ENCODE data around the gene NEURL4.

Gene NEURL4

DNA sequence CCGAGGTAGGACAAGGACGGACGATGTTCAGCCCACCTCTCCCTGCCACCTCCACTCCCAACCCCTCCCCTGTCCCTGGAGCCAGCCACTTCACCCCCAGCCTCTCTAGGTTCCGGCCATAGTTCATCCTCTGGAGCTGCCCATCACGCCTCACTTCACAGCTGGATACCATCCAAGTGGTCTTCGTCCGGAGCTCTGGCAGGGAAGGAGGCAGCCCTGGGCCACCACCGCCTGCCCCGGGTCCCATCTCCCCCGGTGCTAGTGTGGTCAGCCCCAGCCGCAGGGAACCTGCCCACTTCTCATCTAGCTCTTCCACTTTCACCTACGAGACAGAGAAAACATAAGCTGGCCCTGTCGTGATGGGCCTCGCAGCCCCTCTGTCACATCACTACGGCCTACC is 7.7 kb downstream of the NEURL4 start:
- no peak for DNase-seq

DNA sequence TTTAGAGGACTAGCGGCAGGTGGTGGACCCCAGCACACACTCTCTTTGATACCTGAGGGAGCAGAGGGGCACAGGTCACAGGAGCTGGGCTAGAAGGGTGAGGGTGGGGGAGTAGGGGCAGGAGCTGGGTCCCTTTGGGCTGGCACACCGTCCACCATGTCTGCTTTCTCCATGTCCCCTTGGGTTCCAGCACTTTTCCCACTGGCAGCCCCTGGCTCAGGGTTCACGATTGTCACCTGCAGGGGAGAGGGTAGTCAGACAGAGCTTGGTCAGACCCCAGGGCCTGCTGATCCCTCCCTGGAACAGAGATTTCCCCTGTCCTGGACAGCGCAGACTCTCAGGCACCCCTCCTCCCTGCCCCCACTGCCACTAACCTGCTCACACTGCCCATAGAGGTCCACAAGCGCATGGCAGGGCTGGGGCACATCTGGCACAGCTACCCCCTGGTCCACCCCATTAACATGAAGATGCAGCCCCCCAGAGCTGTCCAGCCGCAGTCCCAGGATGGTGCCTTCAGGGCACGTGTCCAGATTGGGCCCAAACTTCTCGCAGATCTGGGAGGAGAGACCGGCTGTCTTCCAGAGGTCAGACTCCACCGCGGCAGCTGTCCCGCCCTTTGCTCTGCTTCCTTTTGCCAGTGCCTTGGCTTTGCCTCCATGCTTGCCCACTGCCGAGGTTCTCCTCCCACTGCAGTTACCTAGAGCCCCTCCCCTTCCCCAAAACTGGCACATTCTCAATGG is 10.8 kb downstream of the NEURL4 start:
- DNase-seq = no peak

DNA sequence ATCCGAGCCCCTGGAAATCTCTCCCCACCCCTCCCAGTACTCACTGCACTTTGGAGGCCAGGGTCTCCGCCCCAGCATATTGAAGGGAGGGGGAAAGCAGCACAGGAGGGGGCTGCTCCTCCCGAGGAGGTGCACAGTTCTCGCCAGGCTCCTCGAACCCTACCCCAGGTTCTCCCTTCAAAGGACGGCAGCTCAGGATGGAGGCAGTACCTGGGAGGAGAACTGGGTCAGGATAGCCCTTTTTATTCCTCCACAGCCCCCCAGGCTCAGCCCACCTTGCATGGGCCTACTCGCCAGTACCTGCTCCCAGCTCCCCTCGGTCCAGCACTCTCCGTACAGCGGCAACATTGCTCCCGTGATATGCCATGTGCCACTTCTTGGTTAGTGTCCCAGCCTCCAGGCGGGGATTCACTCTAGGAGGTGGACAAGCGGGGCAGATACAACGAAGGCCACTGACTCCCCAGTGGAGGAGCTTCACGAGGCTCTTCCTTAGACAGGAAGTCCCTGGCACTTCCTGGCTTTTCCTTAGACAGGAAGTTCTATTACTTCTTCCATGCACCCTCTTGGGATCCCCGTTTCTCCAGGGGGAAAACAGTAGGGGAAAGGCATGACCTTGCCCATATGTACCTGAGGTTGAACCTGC is 11.9 kb downstream of the NEURL4 start:
- DNase-seq = no peak

DNA sequence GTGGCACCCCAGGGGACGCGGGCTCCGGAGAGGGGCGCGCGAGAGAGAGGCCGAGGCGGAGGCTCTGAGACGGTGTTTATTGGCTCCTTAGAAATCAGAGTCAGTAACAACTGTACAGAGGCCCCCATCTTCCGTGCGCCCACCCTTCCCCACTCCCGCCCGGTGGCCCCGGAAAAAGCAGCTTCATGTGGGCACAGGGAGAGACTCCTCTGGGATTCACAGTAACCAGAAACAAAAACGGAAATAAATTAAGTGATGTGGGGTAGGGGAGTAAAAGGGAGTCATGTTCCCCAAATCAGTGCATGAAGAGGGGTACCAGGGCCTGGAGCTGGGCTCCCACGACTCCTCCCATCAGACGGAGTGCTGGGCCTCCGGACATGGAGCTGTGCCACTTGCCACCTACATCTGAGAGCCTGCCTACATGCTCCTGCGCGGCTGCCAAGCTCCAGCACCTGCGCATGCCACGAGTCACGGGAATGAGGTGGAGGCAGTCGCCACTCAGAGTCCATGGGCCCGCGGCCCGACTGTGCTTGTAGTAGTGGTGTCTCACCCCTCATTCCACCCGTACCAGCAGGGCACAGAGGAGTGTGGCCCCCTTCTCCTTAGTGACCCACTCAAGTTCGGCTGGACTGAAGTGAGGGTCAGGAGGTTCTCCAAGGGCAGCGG is 13.4 kb downstream of the NEURL4 start:
- no peak for DNase-seq

DNA sequence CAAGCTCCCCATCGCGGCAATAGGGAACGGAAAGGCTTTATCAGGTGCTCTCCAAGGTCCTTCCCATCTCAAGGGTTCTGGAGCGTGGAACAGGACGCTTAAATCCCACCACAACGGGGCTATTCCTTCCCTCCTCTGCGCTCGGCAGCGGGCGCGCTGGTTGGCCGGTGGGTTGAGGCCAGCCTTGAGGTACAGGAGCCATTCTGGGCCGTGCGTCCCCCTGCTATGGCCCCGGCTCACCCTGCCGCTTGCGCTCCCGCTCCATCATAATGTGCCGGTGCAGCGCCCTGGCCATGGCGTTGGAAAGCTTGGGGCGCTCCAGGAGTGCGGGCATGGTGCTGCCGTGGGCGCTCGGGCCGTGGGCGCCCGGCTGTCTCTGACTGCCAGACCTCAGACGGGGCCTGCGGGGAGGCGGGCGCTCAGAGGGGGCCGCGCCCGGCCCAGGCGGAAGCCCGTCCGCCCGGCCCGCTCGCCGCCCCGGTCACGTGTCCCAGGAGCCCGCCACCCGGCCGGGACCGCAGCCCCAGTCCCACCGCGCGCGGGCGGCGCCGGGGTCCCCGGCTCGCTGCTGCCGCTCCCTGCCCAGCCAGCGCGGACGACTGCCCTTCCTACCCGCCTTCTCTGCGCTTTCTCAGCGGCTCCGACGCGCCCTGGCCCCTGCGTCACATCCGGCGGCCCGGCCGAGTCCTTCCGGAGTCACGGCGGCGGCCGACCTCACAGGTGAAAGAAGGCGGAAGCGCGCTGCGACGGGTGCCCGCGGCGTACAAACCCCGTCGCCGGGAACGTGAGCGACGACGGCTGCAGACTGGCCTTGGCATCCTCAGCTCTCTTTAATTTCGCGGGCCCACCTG is 14.2 kb downstream of the NEURL4 start, which contains the start of gene GPS2:
Gene GPS2, minus strand, starts transcription at position 642 of the 851 bp plus-strand sequence. Its CDS starts 308 bp downstream, at position 334.
- peak; percentile 90 to 91 for DNase-seq

DNA sequence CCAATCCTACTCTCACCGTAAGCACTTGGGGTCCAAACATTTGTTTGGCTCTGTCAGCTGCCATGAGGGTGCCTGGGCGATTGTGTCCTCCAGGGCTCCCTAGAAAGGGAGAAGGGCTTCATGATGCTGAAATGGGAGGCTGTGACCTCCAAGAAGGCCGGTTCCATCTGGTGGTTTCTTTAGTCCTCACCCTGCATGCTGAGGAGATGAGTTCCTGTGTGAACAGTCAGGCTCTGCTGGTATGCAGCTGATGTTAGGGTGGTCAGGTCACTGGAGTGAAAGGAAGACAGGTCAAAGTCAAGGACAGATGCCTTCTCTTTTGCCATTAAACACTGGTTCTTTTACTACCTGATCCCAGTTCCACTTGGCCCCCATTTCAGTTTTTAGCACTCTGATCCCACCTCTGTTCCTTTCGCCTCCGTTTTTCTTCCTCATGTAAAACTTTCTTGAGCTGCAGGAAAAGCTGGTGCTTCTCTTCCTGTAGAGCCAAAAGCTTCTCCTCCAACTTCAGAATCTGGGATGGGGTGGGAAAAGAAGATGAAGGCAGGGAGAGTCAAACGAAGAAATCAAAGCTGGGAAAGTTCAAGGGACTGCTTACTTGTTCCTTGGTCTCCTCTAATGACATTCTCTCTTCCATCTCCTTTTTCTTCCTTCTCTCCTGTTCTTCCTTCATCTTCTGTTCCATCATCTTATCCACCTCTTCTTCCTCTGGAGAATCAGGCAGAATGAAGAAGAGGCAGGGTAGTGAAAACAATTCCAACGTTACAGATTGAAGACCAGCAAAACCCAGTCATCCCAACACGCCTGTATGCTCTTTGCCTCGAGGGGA is 15.0 kb downstream of the NEURL4 start:
- DNase-seq = no peak

DNA sequence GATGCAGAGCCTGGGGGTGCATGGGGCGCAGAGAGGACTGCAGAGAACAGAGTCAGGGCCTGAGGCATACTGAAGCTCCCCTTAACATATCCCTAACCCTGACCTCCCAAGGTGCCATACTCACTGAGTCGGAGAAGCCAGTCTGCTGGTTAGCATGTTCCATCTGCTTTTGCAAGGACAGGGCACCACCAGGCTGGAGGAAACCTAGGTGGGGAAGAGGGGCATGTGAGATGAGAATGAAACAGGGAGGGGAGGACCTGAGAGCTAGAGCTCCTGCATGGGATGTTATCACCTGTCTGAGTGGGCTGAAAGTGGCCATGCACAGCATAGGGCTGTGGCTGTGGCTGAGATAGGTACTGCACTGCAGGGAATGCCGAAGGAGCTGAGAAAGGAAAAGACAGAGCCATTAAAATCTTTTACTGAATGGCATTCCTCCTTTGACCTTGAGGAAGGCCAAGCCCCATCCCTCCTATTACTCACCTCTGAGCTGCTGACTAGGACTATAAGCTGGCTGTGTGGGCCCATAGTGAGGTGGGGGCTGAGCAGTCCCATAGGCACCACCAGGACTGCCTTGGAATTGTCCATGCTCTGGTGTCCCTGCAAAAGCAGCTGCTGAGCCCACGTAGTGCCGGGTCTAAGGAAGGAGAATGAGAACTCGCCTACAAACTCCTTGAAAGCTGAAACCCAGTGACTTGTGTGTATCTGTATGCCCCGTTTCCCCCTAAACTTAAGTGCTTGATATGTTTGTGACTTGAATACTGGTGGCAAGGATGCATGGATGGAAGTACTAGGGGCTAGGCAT is 15.8 kb downstream of the NEURL4 start:
- no peak for DNase-seq

DNA sequence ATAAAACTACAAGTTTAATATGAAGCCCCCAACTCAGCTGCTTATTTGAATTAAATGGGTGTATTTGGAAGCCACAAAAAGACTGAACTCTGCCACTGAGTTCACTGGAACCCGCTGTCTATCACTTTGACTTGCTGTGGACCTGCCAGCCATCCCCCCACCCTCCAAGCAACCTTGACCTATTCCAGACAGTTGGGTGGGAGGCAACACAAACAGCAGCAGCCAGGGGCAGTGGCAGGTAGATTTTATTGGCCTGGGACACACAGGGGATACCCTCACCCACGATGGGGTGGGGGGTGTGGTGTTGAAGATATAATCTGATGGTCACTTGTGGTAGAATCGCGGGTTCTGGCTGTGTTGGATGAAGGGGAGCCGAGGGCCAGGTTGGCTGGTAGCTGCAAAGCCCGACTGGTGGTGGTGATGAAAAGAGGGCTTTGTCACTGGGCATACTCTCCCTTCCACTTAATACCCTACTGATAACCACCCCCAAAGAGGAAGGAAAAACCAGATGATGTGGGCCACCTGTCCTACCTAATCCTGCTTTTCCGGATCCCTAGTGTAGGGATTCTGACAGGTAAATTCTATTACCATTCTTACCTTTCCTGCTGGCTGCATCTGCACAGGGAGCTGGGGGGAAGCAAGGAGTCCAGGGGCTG is 16.6 kb downstream of the NEURL4 start:
- DNase-seq = no peak

DNA sequence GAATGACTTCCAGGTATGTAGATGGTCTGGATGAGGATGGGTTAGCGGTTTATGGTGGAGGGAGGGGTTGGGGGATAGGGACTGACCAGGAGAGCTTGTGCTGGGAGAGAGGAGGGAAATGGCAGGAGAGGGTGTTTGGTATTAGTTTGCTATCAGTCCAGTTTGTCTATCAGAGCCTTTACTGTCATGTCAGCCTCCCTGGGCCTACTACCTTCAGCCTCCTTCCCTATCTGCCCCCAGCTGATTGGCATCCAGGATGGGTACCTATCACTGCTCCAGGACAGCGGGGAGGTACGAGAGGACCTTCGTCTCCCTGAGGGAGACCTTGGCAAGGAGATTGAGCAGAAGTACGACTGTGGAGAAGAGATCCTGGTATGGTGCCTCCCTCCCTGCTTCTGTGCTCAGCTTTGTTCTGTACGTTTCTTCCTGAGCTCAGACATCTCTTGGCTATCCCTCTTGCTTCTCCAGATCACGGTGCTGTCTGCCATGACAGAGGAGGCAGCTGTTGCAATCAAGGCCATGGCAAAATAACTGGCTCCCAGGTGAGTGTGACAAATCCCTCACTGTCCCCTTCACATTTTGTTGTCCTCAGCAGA is 17.9 kb downstream of the NEURL4 start:
- no peak for DNase-seq

DNA sequence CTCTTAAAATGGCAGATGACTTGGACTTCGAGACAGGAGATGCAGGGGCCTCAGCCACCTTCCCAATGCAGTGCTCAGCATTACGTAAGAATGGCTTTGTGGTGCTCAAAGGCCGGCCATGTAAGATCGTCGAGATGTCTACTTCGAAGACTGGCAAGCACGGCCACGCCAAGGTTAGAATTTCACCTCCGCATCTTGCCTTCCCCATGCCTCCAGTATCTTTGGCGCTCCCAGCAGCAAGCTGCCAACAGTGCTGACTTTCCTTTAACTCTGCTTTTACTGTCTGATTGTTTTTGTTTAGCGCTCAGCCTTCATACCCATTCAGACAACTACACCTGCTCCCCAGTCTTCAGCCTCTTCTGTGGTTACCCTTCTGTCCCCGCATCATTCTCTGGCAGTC is 19.5 kb downstream of the NEURL4 start:
- DNase-seq = no peak

DNA sequence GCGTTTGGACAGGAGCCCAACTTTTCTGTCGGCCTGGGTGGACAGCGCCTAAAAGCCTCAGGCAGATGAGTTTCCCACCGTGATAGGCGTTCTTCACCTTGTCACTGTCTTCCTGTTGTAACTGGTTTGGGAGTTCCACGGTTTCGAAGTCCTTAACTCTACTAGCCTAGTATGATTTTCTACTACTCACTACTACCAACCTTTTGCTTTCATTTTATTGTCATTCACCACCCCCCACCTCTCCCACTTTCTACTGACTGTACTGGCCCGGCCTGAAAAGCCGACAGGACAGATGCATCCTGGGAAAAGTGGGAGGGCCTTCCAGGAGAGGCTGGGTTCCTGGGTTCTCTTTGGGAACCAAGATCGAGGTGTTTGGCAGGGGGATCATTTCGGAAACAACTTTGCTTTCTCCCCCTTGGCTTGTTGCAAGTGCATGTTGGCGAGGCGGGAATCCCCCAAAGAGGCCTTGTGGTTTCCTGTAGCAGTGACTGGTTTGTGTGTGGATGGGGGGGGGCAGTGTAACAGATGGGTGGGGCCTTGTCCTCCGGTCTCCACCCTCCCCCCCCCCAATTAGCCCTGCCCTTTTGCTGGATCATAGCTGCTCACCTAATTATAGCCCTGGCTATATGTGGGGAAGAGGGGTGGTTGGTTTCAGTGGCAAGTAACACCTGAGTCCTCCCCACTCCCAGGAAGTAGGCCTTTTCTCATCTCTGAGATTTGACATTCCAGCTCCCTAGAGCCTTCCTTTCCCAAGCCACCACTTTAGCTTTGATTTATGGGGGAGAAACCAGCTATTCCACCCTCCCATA is 20.3 kb downstream of the NEURL4 start:
- DNase-seq = peak; percentile 87 to 90

DNA sequence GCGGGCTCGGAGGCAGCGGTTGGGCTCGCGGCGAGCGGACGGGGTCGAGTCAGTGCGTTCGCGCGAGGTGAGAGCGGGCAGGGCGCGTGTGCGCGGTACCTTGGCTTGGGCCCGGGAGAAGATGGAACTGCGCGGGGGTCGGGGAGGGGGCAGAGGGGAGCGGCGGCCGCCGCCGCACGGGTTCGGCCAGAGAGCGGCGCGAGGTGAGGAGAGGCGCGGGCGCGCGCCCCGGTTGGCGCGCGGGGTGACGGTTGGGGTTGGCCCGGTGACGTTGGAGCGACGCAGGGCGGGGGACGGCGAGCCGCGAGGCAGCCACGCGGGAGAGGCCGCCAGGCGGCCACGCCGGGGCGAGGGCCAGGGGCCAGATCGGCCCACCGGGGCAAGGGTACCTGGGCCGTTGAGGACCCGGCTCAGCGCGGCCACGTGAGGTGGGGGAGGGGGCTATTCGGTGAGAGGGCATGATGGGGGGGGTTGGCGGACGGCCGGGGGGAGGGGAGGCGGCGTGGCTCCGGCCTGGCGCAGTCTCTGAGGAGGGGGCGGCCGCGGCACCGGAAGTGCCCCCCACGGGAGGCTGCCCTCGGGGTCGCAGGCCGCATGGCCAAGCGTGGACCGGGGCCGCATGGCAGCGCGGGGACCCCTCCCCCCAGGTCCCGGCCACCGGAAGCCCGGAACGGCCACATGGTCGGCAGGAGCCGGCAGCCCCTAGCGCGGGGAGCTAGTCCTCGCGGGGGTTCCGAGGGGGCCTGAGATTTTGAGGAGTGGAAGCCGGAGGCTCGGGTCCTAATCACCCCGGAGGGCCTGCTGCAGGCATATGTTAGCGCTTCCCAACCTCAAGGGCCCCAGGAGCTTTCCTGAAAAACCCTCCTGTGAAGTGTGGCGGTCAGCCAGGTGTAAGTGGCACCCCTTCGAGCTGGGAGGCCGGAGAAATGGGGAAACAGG is 21.2 kb downstream of the NEURL4 start:
- peak; percentile 44 to 51 for DNase-seq

DNA sequence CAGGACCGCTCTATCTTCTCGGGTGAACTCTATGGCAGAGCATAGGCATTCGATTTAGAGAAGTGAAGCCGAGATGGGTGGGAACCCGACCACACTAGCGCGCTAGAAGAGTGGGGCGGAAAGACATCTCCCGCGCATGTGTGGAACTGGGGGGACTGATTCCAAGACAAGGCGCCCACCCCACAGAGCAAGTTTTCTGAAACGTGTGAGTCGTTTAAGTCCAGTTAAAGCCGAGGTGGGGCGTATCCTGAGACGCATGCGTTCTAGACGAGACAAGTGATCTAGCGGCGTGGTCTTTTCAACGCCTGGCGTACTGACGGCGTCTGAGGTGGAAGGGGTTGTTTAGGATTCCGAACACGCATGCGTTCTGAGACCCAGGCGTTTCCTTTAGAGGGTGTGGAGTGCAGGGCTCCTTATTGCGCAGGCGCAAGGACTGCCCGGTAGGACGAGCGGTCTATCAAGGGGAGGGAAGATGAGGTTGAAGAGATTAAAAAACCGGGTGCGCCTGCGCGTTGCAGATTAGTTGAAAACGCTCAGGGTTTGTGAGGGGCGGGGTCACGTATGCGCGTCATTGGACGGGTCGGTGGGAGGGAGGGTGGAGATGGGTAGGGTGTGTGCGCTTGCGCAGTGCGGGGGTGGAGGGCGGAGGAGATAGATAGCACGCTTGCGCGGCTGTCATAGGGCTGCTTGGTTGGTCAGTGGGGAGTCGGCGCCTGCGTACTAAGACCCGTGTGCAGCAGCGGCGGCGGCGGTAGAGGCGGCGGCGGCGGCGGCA is 22.0 kb downstream of the NEURL4 start, which contains the start of gene EIF5A:
Gene EIF5A, plus strand, starts transcription at position 718 of the 775 bp plus-strand sequence. CDS start 2,008 bp downstream, outside the sequence.
- DNase-seq = peak; percentile 100

DNA sequence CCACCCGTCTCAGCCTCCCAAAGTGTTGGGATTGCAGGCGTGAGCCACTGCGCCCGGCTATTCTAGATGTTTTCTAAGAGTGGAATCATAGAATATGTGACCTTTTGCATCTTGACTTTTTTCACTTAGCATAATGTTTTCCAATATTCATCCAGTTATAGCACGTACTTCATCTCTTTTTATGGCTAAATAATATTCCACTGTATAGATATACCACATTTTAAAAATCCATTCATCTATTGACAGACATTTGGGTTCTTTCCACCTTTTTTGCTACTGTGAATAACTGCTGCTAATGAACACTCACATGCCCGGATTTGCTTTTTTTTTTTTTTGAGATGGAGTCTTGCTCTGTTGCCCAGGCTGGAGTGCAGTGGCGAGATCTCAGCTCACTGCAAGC is 25.0 kb downstream of the NEURL4 start:
- DNase-seq = no peak

DNA sequence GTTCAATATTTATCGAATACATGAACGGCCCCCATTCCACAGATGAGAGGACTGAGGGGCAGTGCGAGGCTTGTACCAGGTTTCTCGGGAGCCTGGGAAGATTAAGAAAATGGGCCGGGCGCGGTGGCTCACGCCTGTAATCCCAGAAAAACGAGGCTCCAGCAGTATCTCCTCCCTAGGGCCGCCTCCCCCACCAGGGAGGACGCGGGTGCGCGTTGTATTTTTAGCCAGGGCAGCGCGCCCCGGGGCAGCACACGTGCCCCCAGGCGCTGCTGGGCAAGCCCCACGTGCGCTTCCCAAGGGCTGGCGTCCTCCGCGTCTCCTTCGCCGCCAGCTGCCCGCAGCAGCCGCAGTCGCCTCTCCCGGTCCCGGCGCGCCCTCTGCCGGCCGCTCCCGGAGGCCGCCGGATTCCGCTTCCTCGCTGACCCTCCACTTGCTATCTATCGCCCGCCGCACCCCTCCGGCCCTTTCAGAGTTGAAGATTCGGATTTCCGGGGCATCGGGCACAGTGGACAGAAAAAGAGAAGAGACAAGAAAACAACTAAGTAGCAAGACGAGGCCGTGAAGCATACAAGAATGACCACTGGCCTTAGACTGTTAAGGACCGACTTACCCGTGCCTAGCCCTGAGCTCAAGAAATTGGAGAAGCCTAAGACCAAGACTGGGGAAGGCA is 32.8 kb downstream of the NEURL4 start:
- peak; percentile 39 to 43 for DNase-seq
